LNCAP (cell line): ENCODE measurements around the gene MICALL2.

Experiments used
- CTCF ChIP-seq: fragments of 450-650 bp; IDR thresholded peaks from 2 replicates; pipeline ENCODE4 v1.5.1; 2017; ENCODE audit warnings: mild to moderate bottlenecking

The MICALL2 gene

GRCh38 chr7:1412322-1413261 is 46.7 kb downstream of the MICALL2 start:
- peak; percentile 87 for TF ChIP-seq CTCF

DNA sequence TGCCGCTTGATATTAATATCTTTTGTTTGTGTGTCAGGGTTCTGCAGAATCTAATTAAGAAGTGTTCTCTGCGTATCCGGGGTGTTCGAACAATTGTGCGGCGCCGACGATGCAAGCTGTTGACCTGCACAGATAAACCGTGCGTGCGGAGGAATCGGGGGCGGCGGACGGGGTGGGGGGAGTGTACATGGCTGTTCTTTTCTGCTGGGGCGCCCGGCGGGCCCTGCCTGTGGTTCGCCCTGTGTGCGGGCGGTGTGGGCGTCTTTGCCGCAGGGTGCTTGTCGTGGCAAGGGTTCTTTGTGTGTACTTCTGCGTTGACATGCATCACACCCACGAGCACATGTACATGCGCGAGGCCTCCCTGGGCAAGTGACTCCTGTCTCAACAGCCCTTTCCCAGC is 47.9 kb downstream of the MICALL2 start:
- no peak for TF ChIP-seq CTCF

DNA sequence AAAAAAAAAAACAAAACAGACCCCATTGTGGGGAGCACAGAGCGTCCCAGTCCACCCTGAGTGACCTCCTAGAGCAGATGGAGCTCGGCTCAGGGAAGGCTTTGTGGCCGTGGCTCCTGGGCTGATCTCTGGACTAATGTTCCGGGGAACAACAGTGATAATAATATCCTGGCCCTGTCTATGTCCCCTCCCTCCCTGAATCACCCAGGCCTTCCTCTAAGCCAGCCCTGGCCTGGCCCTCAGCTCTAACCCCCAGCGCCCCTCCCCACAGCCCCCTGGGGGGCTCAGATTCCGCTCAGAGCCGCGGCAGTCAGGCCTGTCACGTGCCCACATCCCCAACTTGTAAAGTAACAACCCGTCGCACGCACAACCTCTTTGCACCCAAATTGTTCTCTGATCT is 48.3 kb downstream of the MICALL2 start:
- TF ChIP-seq CTCF, result no peak

DNA sequence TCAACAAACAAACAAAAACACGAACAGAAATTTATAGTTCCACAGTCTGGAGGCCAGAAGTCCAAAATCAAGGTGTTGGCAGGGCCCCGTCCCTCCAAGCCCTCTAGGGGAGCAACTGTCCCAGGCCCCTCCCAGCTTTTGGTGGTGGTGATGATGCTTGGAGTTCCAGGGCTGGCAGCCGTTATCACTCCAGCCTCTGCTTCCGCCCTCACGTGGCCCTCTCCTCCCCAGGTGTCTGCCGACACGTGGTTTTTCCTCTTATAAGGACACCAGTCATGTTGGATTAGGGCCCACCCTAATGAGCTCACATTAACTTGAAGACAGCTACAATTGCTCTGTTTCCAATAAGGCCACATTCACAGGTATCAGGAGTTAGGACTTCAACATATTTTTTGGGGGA is 49.7 kb downstream of the MICALL2 start:
- TF ChIP-seq CTCF, result no peak

GRCh38 chr7:1408466-1408865 is 50.8 kb downstream of the MICALL2 start:
- no peak for TF ChIP-seq CTCF

- TF ChIP-seq CTCF, result no peak
These were observed 51.4 kb downstream of the MICALL2 start for GRCh38 chr7:1407892-1408291.

DNA sequence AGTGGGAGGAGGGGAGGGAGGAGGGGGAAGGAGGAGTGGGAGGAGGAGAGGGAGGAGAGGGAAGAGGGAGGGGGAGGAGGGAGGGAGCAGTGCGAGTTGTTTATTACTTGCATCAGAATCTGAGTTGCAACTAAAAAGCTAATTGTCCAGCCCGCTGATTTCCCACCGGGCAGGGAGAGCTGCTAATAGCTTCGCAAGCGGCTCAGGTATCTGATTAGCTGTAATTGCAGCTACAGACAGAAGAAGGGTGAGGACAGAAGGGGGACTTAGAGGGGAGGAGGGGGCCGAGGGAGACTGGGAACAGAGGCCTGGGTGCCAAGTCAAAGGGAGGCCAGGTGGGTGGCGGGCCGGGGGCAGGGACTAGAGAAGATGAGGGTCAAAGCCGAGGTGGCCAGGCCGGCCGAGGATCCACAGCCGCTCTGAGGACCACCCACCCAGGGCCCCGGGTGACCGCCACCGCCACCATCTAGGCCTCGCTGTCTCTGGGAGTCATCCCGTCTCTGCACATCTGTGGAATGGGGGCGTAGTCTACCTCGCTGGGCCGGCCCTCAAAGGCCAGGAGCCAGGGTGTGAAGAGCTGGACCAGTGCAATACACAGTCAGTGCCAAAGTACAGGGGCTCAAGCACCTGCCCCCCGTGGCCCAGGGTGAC is 54.2 kb downstream of the MICALL2 start:
- no peak for TF ChIP-seq CTCF
